ENCODE data around the gene MSMO1. TPM values are rescaled to one million over a fixed set of nuclear protein-coding genes. Genes with fewer than 3 reads are reported as not detected.

The MSMO1 gene
- total and polyA plus RNA-seq, 2 of the 8 experiments (the other 6 are each of a cell fraction or from before 2014, with no cell fraction given), result 79.8 to 109 TPM

DNA sequence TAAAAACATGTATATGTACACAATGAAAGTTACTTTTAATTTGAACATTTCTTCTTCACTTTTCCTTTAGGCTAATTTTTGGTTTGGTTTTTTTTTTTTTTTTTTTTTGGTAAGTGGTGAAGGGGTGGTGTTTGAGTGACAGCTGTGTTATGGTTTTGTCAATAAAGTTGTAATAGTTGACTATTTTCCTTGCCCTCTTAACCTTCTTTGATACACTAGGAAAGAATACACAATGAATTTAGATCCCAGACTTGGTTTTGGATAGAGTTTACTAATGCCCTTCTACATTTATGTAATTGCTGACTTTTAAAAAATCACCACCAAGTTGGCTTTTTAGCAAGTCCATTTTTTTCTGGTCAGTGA lies 38.1 kb upstream of the MSMO1 start:
- TF ChIP-seq TAF7 (optimal IDR thresholded peaks at IDR 0.05; ENCODE audit: borderline replicate concordance, low read depth, low read length) (no peak), CTBP2 (IDR thresholded peaks at IDR 0.05; ENCODE audit: borderline replicate concordance, insufficient read depth, insufficient read length, low read length) (no peak), CHD1 (IDR thresholded peaks at IDR 0.05; ENCODE audit: low read depth, low read length) (no peak), CBX8 (IDR thresholded peaks at IDR 0.05; ENCODE audit: borderline replicate concordance, low read depth, low read length) (no peak), SP4 (IDR thresholded peaks at IDR 0.05; ENCODE audit: low read length) (no peak), NANOG (IDR thresholded peaks at IDR 0.05; ENCODE audit: insufficient read depth, low read depth, low read length, poor library complexity, severe bottlenecking) (no peak), HDAC6 (IDR thresholded peaks at IDR 0.05; ENCODE audit: low read depth, low read length) (no peak)
- H3K27me3 ChIP-seq (replicated peaks in 1 of 4; ENCODE audit: control insufficient read depth in 3 of 4, extremely low read depth in 1 of 4, insufficient read depth in 3 of 4, low read length in 3 of 4), result no peaks in the 10 kb centered on the region
- no peak for FAIRE-seq
- H3K9me3 ChIP-seq (ENCODE audit: insufficient read depth in 2 of 2, low read depth in 1 of 2, low read length in 1 of 2), result no peaks in the 10 kb centered on the region
- no peak overlapping the region for H2BK15ac ChIP-seq (ENCODE audit: low read length)
- no peaks in the 10 kb centered on the region for H3K36me3 ChIP-seq (ENCODE audit: control insufficient read depth in 2 of 4, insufficient read depth in 4 of 4, low read length in 3 of 4)
- no peak overlapping the region for H2BK12ac ChIP-seq (ENCODE audit: low read depth, low read length)
- H3K56ac ChIP-seq (replicated peaks; ENCODE audit: insufficient read length, low read depth, low read length), result no peak overlapping the region
- H2BK20ac ChIP-seq (ENCODE audit: low read length), result no peak overlapping the region
- H2AFZ ChIP-seq (ENCODE audit: low read length), result no peak overlapping the region
- no peak overlapping the region for H3K23ac ChIP-seq (ENCODE audit: insufficient read length)
- H2BK5ac ChIP-seq (ENCODE audit: low read depth, low read length), result no peak overlapping the region
- DNase-seq (ENCODE audit: low read depth in 1 of 2, low spot score in 2 of 2), result no peak
- H3K9ac ChIP-seq (replicated peaks in 1 of 4; ENCODE audit: extremely low read depth in 1 of 4, low read depth in 3 of 4, low read length in 3 of 4), result no peak overlapping the region
- no peak overlapping the region for H3K18ac ChIP-seq (ENCODE audit: extremely low read depth, low read length)
- H2BK120ac ChIP-seq (replicated peaks; ENCODE audit: low read depth, low read length), result no peak overlapping the region
- H3K4me1 ChIP-seq (replicated peaks in 1 of 4; ENCODE audit: control insufficient read depth in 3 of 4, insufficient read depth in 4 of 4, low read length in 3 of 4), result no peaks in the 10 kb centered on the region
- POLR2A ChIA-PET (ENCODE audit: partially characterized antibody), result no interaction called here
- no peak overlapping the region for H3K4me2 ChIP-seq (ENCODE audit: insufficient read depth in 1 of 2, low read depth in 2 of 2, low read length in 2 of 2)
- no peak overlapping the region for H3K27ac ChIP-seq (ENCODE audit: low read depth, low read length)
- CTCF ChIA-PET (ENCODE audit: partially characterized antibody), result interaction anchor here (0.6 kb wide), 2 partner anchors 46 to 84 kb away, joined by 3 read pairs; no protein-coding TSS in a partner anchor
- no peaks in the 10 kb centered on the region for H3K79me1 ChIP-seq (ENCODE audit: low read depth, low read length)
- H3K14ac ChIP-seq (ENCODE audit: insufficient read length), result no peak overlapping the region
- H3K4ac ChIP-seq (replicated peaks; ENCODE audit: insufficient read length, low read depth, low read length), result no peak overlapping the region
- H4K8ac ChIP-seq (ENCODE audit: extremely low read depth, insufficient read depth, low read length), result no peak overlapping the region
- H3K23me2 ChIP-seq (ENCODE audit: low read depth, low read length), result no peaks in the 10 kb centered on the region
- H3K4me3 ChIP-seq (ENCODE audit: extremely low read depth in 1 of 4, insufficient read depth in 2 of 4, low read depth in 3 of 4, low read length in 4 of 4), result no peak overlapping the region
- no peaks in the 10 kb centered on the region for H4K20me1 ChIP-seq (replicated peaks in 1 of 2; ENCODE audit: control insufficient read depth in 1 of 2, insufficient read depth in 2 of 2, low read length in 2 of 2)
- no peak overlapping the region for H2AK5ac ChIP-seq (ENCODE audit: low read depth, low read length)
- no peak overlapping the region for H4K5ac ChIP-seq (ENCODE audit: insufficient read length, low read depth, low read length)
- no peak overlapping the region for H4K91ac ChIP-seq (replicated peaks; ENCODE audit: insufficient read length, low read length)
- no peaks in the 10 kb centered on the region; a peak in 1 of 4 replicates for H3K79me2 ChIP-seq (ENCODE audit: control insufficient read depth in 1 of 2, insufficient read depth in 2 of 2, low read length in 2 of 2)
